ENCODE results near the gene C1QTNF1.
A peak's percentile ranks its signal among the peaks of the same experiment; 100 is the strongest.

Gene C1QTNF1

DNA sequence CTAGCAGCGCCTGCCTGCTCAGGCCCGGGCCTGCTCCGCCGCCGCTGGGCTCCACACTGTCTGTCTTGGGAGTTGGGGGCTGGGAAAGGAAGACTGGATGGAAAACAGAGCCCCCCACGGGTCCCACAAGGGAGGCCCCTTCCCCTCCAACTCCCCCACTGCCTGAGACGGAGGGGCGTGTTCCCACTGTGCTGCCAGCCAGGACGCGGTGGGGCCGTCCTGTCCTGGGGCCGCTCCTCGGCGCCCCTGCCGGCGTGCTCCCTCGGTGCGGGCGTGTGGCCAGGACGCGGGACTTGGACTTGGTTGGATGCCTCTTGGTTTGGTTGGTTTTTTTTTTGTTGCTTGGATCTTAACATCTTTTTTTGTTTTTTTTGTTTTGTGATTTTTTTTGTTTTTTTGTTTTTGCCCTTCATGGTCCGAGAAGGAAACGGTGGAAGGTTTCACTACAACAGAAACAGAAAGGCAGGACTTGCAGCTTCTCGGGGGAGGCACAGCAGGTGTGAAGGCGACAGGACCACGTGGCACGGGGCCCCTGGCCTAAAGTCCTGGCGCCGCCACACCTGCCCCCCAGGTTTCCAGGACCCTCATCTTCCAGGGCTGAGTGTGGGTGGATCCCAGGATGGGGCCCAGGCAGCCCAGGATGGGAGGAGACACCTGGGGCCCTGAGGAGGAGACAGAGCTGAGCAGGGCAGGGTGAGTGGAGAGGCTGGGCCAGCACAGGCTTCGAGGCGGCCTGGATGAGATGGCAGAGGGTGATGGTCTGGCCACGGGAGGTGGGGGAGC, 66.7 kb downstream of the C1QTNF1 start:
- DNase-seq (ENCODE audit: low read depth in 2 of 2), result peak; percentile 13 to 24
- no peak overlapping the region for H3K4me3 ChIP-seq (replicated peaks in 1 of 2; ENCODE audit: low read depth in 2 of 2, low read length in 2 of 2)
- peak; percentile 34 for TF ChIP-seq CTCF (IDR thresholded peaks at IDR 0.05; ENCODE audit: low read depth, low read length)

DNA sequence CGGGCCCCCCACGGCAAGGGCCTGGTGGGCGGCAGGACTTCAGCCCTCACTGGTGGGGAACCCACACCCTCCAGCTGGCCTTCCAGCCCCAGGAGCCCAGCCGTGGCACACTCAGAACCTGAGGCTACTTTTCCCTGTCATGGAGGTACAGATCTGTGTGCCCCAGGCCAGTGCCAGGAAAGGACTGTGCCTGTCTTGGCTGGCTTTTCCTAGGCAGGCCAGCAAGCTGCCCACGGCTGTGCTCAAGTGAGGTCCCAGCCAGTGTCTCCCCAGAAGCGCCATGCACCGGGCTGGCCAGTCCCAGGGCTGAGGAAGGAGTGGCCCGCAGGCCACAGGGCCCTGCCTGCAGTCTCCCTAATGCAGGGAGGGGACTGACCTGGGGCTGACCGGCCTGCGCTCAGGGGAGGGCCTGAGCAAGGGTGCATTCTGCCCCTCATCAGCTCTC, 67.3 kb downstream of the C1QTNF1 start:
- TF ChIP-seq CTCF (IDR thresholded peaks at IDR 0.05; ENCODE audit: low read depth, low read length), result no peak
- no peak overlapping the region for H3K4me3 ChIP-seq (replicated peaks in 1 of 2; ENCODE audit: low read depth in 2 of 2, low read length in 2 of 2)
- no peak for DNase-seq (ENCODE audit: low read depth in 2 of 2)

GRCh38 chr17:79092567-79092966, 68.6 kb downstream of the C1QTNF1 start:
- no peak overlapping the region for H3K4me3 ChIP-seq (replicated peaks in 1 of 2; ENCODE audit: low read depth in 2 of 2, low read length in 2 of 2)
- DNase-seq (ENCODE audit: low read depth in 2 of 2), result no peak
- no peak for TF ChIP-seq CTCF (IDR thresholded peaks at IDR 0.05; ENCODE audit: low read depth, low read length)

DNA sequence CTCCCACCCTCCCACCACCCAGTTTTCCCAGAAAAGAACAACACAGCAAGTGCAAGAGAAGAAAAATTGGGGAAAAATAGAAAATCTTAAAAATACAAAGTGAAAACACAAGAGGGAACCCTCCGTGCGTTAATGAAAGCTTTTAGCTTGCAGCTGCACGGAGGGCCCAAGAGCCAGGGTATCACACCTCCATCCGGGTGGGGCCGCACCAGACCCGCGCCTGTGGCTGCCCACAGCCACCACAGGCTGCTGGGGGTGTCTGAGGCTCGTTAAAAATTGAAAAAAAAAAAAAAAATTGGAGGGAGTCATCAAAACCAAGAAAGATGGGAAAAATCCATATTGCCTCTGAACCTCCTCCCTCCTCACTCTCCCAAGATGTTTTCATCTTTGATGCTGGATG, 69.3 kb downstream of the C1QTNF1 start:
- TF ChIP-seq CTCF (IDR thresholded peaks at IDR 0.05; ENCODE audit: low read depth, low read length), result no peak
- no peak for DNase-seq (ENCODE audit: low read depth in 2 of 2)
- no peak overlapping the region for H3K4me3 ChIP-seq (replicated peaks in 1 of 2; ENCODE audit: low read depth in 2 of 2, low read length in 2 of 2)

DNA sequence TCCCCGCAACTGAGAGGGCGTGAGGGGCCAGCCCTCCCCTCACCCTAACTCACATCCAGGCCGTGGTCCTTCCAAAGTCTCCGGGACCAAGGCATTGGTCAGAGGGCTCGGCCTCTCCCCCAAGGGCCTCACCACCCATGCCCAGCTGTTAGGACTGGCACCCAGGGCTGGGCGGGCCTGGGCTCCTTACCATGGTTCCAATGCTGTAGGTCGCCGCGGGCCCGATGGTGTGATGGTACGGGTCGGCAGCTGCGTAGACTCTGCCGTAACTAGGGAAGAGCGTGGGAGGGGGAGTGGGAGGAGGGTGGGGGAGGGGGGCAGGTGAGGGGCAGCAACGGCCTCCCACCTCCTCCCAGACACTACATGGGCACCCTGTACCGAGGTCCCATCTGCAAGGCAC, 70.3 kb downstream of the C1QTNF1 start:
- no peak overlapping the region for H3K4me3 ChIP-seq (replicated peaks in 1 of 2; ENCODE audit: low read depth in 2 of 2, low read length in 2 of 2)
- no peak for DNase-seq (ENCODE audit: low read depth in 2 of 2)
- TF ChIP-seq CTCF (IDR thresholded peaks at IDR 0.05; ENCODE audit: low read depth, low read length), result no peak

GRCh38 chr17:79095345-79096055, 71.5 kb downstream of the C1QTNF1 start:
- TF ChIP-seq CTCF (IDR thresholded peaks at IDR 0.05; ENCODE audit: low read depth, low read length), result no peak
- H3K4me3 ChIP-seq (replicated peaks in 1 of 2; ENCODE audit: low read depth in 2 of 2, low read length in 2 of 2), result no peak overlapping the region
- DNase-seq (ENCODE audit: low read depth in 2 of 2), result no peak

Measured in cardiac fibroblast (primary cell).